Fibroblast of gingiva (primary cell): ENCODE data around the gene ACO1.
"Not testable (repeated sequence)": the region's sequence is repeated elsewhere in the genome, so short reads cannot be mapped to it uniquely, and the experiment has no call there.

ENCODE experiments used
- DNase-seq: peaks from one replicate; pipeline ENCODE4 v3.0.0-alpha.2; 2011; ENCODE audit warnings: low read depth

Gene ACO1

GRCh38 chr9:32384364-32385151 is at the start of gene ACO1:
Gene ACO1, plus strand, starts transcription at chr9:32384643. Its CDS starts 20,864 bp downstream, at chr9:32405507.
- DNase-seq: peak; percentile 85

- no peak for DNase-seq
Measured at GRCh38 chr9:32334916-32335895, 49.2 kb upstream of the ACO1 start.

GRCh38 chr9:32339424-32339823 is 45.0 kb upstream of the ACO1 start:
- no peak for DNase-seq

- DNase-seq: no peak
Measured at GRCh38 chr9:32340361-32340760, 44.1 kb upstream of the ACO1 start.

GRCh38 chr9:32344551-32345182 is 39.8 kb upstream of the ACO1 start:
- DNase-seq: no peak

GRCh38 chr9:32345243-32345642 is 39.2 kb upstream of the ACO1 start:
- DNase-seq: no peak

- no peak for DNase-seq
Measured at GRCh38 chr9:32347571-32347970, 36.9 kb upstream of the ACO1 start.

GRCh38 chr9:32348106-32348695 is 36.2 kb upstream of the ACO1 start:
- no peak for DNase-seq

GRCh38 chr9:32349013-32349412 is 35.4 kb upstream of the ACO1 start:
- no peak for DNase-seq

- DNase-seq: no peak
Measured at GRCh38 chr9:32350682-32351081, 33.8 kb upstream of the ACO1 start.

GRCh38 chr9:32351845-32352244 is 32.6 kb upstream of the ACO1 start:
- no peak for DNase-seq

GRCh38 chr9:32353476-32353875 is 31.0 kb upstream of the ACO1 start:
- not testable (repeated sequence) for DNase-seq

- no peak for DNase-seq
Measured at GRCh38 chr9:32359452-32359851, 25.0 kb upstream of the ACO1 start.

GRCh38 chr9:32360983-32361673 is 23.3 kb upstream of the ACO1 start:
- DNase-seq: no peak

- DNase-seq: no peak
Measured at GRCh38 chr9:32371279-32371678, 13.2 kb upstream of the ACO1 start.

- no peak for DNase-seq
Measured at GRCh38 chr9:32371679-32372078, 12.8 kb upstream of the ACO1 start.

GRCh38 chr9:32376285-32376684 is 8.2 kb upstream of the ACO1 start:
- DNase-seq: no peak

- peak; percentile 67 for DNase-seq
Measured at GRCh38 chr9:32378496-32378895, 5.9 kb upstream of the ACO1 start.

- DNase-seq: peak; percentile 68
Measured at GRCh38 chr9:32378993-32379729, 5.3 kb upstream of the ACO1 start.

- no peak for DNase-seq
Measured at GRCh38 chr9:32380944-32381343, 3.5 kb upstream of the ACO1 start.
